ENCODE data around the gene SUPV3L1. TPM values are rescaled to one million over a fixed set of nuclear protein-coding genes. Genes with fewer than 3 reads are reported as not detected.

Gene SUPV3L1
- total and polyA plus RNA-seq, 4 donors = 17.0 to 52.7 (median 23.2) TPM

GRCh38 chr10:69228151-69228550, 48.1 kb downstream of the SUPV3L1 start:
- 58 to 93% methylated on average over 2 of the region's 2 CpGs for WGBS, 2 donors
- Histone ChIP-seq H3K36me3 (ENCODE audit: control insufficient read depth in 4 of 4, insufficient read depth in 4 of 4, low read length in 4 of 4) (no peaks in the 10 kb centered on the region), H3K4me1 (ENCODE audit: control insufficient read depth in 5 of 5, insufficient read depth in 5 of 5, low read length in 5 of 5) (peaks cover 0 to 3% (median 0%) of the 10 kb centered on the region in 5 donors), H3K9me3 (ENCODE audit: control insufficient read depth in 4 of 4, insufficient read depth in 3 of 4, low read length in 3 of 4) (no peaks in the 10 kb centered on the region), H3K9ac (ENCODE audit: insufficient read depth in 1 of 2, low read length in 2 of 2) (no peak overlapping the region), H3K27ac (ENCODE audit: low read depth in 1 of 2, low read length in 1 of 2) (no peak overlapping the region), H3K4me3 (no peak overlapping the region), H3K27me3 (ENCODE audit: control insufficient read depth in 3 of 3, insufficient read depth in 3 of 3, low read length in 2 of 3) (no peaks in the 10 kb centered on the region)
- DNase-seq = no peak
- ATAC-seq (ENCODE audit: insufficient read depth, low FRiP score) = no peak
- TF ChIP-seq CTCF (IDR thresholded peaks at IDR 0.05; ENCODE audit: control extremely low read depth, extremely low read depth) = no peak

- no peak overlapping the region for H3K9ac ChIP-seq (ENCODE audit: insufficient read depth in 1 of 2, low read length in 2 of 2)
- no peaks in the 10 kb centered on the region for H3K27me3 ChIP-seq (ENCODE audit: control insufficient read depth in 3 of 3, insufficient read depth in 3 of 3, low read length in 2 of 3)
- no peak overlapping the region for H3K27ac ChIP-seq (ENCODE audit: low read depth in 1 of 2, low read length in 1 of 2)
- no peak for TF ChIP-seq CTCF (IDR thresholded peaks at IDR 0.05; ENCODE audit: control extremely low read depth, extremely low read depth)
- H3K36me3 ChIP-seq (ENCODE audit: control insufficient read depth in 4 of 4, insufficient read depth in 4 of 4, low read length in 4 of 4) = no peaks in the 10 kb centered on the region
- ATAC-seq (ENCODE audit: insufficient read depth, low FRiP score) (no peak), DNase-seq (no peak)
- H3K4me3 ChIP-seq = no peak overlapping the region
- H3K9me3 ChIP-seq (ENCODE audit: control insufficient read depth in 4 of 4, insufficient read depth in 3 of 4, low read length in 3 of 4) = no peaks in the 10 kb centered on the region
- 56 to 66% methylated on average over 8 of the region's 8 CpGs for WGBS, 2 donors
- peaks cover 0 to 3% (median 0%) of the 10 kb centered on the region in 5 donors for H3K4me1 ChIP-seq (ENCODE audit: control insufficient read depth in 5 of 5, insufficient read depth in 5 of 5, low read length in 5 of 5)
These were observed 49.5 kb downstream of the SUPV3L1 start for GRCh38 chr10:69229616-69229916.

GRCh38 chr10:69230128-69230527, 50.1 kb downstream of the SUPV3L1 start:
- Histone ChIP-seq H3K27me3 (ENCODE audit: control insufficient read depth in 3 of 3, insufficient read depth in 3 of 3, low read length in 2 of 3) (no peaks in the 10 kb centered on the region), H3K27ac (ENCODE audit: low read depth in 1 of 2, low read length in 1 of 2) (no peak overlapping the region), H3K4me3 (no peak overlapping the region), H3K9me3 (ENCODE audit: control insufficient read depth in 4 of 4, insufficient read depth in 3 of 4, low read length in 3 of 4) (no peaks in the 10 kb centered on the region), H3K36me3 (ENCODE audit: control insufficient read depth in 4 of 4, insufficient read depth in 4 of 4, low read length in 4 of 4) (no peaks in the 10 kb centered on the region), H3K9ac (ENCODE audit: insufficient read depth in 1 of 2, low read length in 2 of 2) (no peak overlapping the region), H3K4me1 (ENCODE audit: control insufficient read depth in 5 of 5, insufficient read depth in 5 of 5, low read length in 5 of 5) (peaks cover 0 to 3% (median 0%) of the 10 kb centered on the region in 5 donors)
- 61 to 70% methylated on average over 5 of the region's 5 CpGs for WGBS, 2 donors
- no peak for ATAC-seq (ENCODE audit: insufficient read depth, low FRiP score)
- no peak for DNase-seq
- TF ChIP-seq CTCF (IDR thresholded peaks at IDR 0.05; ENCODE audit: control extremely low read depth, extremely low read depth) = no peak

GRCh38 chr10:69232252-69232651, 52.2 kb downstream of the SUPV3L1 start:
- Histone ChIP-seq H3K36me3 (ENCODE audit: control insufficient read depth in 4 of 4, insufficient read depth in 4 of 4, low read length in 4 of 4) (no peaks in the 10 kb centered on the region), H3K27me3 (ENCODE audit: control insufficient read depth in 3 of 3, insufficient read depth in 3 of 3, low read length in 2 of 3) (no peaks in the 10 kb centered on the region), H3K9ac (ENCODE audit: insufficient read depth in 1 of 2, low read length in 2 of 2) (no peak overlapping the region), H3K4me3 (no peak overlapping the region), H3K9me3 (ENCODE audit: control insufficient read depth in 4 of 4, insufficient read depth in 3 of 4, low read length in 3 of 4) (no peaks in the 10 kb centered on the region), H3K27ac (ENCODE audit: low read depth in 1 of 2, low read length in 1 of 2) (no peak overlapping the region), H3K4me1 (ENCODE audit: control insufficient read depth in 5 of 5, insufficient read depth in 5 of 5, low read length in 5 of 5) (peaks cover 0 to 2% (median 0%) of the 10 kb centered on the region in 5 donors)
- WGBS, 2 donors = 83 to 93% methylated on average over 9 of the region's 9 CpGs
- ATAC-seq (ENCODE audit: insufficient read depth, low FRiP score) = no peak
- DNase-seq = no peak
- no peak for TF ChIP-seq CTCF (IDR thresholded peaks at IDR 0.05; ENCODE audit: control extremely low read depth, extremely low read depth)
